NCI-H524 treated with DMSO at 0.1 percent for 48 hours (cell line): Measurements from ENCODE around the gene ZNF615.
"Not testable (repeated sequence)": the region's sequence is repeated elsewhere in the genome, so short reads cannot be mapped to it uniquely, and the experiment has no call there.

Source experiments
- DNase-seq: peaks from one replicate; lab custom pipeline; 2025; lab: John Stamatoyannopoulos, UW

Gene ZNF615

DNA sequence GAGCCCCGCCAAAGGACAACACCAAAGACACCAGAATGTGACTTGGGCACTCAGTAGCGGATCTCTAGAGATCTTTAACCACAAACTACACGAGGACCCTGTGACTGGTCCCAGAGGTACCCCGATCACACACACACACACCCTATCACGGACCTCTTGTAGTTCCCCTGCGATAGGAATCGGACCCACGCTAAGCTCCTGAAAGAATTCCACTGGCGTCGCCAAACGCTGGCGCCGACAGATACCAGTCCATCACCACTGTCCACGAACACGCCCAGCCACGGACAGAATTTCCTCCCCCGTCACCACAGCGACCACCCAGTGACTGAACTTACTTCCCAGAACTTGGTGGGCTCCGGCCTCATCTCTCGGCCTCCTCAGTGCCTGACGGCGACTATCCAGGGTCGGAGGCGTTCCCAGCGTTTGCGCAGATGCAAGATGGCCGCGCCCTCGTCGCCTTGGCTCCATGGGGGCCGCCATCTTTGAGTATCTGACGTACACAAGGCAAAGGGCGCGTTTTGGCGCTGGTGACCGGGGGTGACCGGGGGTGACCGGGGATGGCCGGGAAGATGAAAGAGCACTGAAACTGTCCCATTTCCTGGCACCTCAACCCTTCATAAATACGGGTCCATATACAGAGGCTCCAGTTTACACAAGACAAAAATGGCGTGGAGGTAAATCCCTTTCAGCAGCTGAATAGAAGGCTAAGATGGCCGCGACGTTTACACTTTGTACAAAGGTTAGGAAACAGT lies at the start of gene ZNF615:
TSS of gene ZNF615 (minus strand) at position 406 of the 752 bp plus-strand sequence. CDS start 4,500 bp downstream, outside the sequence.
- peak; percentile 46 for DNase-seq

DNA sequence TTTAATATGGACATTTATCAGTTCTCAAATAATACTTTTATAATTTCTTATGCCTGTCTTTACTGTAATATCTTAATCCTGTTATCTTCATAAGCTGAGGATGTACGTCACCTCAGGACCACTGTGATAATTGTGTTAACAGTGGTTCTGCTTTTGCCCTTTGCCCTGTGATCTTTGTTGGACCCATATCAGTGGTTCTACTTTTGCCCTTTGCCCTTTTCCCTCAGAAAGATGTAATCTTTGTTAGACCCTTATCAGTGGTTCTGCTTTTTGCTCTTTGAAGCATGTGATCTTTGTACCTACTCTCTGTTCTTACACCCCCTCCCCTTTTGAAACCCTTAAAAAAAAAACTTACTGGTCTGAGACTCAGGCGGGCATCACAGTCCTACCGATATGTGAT lies 48.5 kb upstream of the ZNF615 start:
- DNase-seq = not testable (repeated sequence)

DNA sequence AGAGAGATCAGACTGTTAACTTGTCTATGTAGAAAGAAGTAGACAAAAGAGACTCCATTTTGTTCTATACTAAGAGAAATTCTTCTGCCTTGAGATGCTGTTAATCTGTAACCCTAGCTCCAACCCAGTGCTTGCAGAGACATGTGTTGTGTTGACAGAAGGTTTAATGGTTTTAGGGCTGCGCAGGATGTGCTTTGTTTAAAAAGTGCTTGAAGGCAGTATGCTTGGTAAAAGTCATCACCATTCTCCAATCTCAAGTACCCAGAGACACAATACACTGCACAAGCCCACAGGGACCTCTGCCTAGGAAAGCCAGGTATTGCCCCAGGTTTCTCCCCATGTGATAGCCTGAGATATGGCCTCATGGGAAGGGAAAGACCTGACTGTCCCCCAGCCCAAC lies 43.7 kb upstream of the ZNF615 start:
- not testable (repeated sequence) for DNase-seq

GRCh38 chr19:52048555-52049501 lies 40.8 kb upstream of the ZNF615 start, which contains the start of gene ZNF432:
ZNF432 (minus strand) TSS chr19:52048838; CDS start chr19:52046868, 1,970 bp downstream.
- peak; percentile 36 for DNase-seq

DNA sequence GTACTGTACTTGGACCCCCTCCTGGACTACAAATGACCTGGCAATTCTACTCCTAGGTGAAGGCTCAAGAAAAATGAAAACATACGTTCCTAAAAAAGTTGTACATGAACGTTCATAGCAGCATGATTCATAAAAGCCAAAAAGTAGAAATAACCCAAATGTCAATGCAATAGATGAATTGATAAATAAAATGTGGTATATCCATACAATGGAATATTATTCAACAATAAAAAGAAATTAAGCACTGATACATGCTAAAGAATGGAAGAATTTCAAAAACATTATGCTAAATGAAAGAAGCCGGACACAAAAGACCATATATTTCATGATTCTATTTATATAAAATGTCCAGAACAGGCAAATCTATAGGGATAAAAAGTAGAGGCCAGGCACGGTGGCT lies 31.2 kb upstream of the ZNF615 start:
- DNase-seq = no peak

- DNase-seq = no peak
Measured at GRCh38 chr19:52034051-52034728, 26.2 kb upstream of the ZNF615 start.

- no peak for DNase-seq
Measured at GRCh38 chr19:52028780-52029123, 20.7 kb upstream of the ZNF615 start.

DNA sequence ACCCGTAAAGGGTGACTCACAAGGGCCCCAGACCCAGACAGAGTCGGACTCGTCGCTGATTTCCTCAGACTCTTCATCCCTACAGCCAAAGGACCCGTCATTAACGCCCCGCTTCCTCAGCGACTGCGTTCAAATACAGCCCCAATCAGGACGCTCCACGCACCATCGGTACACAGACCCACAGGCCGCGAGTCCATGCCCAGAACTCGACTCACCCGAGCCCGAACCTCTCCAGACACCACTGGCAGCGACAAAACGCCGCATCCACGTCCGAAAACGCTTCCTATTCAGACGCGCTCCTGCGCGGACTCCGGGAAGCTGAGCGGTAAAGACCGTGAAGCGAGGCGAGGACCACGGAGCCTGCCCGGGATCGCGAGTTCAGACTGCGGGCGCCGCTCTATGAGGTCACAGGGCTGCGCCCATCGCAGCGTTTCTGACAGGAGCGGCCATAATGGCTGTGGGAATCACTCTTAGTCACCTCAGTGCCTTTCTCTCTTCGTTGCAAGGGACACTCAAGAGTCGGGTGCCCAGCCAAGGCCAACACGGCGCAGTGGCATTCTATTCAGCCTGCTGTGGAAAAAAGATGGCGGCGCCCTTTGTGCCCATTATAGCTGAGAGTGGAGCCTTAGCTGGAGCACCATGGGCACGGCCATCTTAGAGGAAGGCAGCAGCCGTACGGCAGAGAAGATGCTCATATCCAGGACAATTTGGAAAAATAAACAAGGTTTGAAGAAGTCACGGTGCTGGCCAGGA lies 20.2 kb upstream of the ZNF615 start, which contains the start of gene ZNF614:
TSS of gene ZNF614 (minus strand) at position 353 of the 753 bp plus-strand sequence. CDS start 2,634 bp downstream, outside the sequence.
- peak; percentile 85 for DNase-seq

- DNase-seq = not testable (repeated sequence)
Measured at GRCh38 chr19:52026255-52026990, 18.4 kb upstream of the ZNF615 start.

DNA sequence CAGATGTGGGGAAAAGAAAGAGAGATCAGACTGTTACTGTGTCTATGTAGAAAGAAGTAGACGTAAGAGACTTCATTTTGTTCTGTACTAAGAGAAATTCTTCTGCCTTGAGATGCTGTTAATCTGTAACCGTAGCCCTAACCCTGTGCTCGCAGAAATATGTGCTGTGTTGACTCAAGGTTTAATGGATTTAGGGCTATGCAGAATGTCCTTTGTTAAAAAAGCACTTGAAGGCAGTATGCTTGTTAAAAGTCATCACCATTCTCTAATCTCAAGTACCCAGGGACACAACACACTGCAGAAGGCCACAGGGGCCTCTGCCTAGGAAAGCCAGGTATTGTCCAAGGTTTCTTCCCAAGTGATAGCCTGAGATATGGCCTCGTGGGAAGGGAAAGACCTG lies 16.5 kb upstream of the ZNF615 start:
- DNase-seq = not testable (repeated sequence)

DNA sequence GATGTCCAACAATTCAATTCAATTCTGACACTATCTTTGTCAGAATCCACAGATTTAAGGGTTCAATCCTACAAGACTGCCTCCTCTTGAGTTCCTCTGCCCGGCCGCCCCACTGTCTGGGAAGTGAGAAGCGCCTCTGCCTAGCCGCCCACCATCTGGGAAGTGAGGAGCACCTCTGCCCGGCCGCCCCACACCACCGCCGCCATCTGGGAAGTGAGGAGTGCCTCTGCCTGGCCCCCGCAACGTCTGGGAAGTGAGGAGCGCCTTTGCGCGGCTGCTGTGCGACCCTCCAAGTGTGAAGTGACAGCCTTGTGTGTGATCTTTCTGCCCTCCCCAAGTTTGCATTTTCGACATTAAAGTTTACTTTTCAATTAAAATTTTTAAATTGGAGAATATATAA lies 14.2 kb upstream of the ZNF615 start:
- DNase-seq = no peak

GRCh38 chr19:52020506-52020905 lies 12.5 kb upstream of the ZNF615 start:
- no peak for DNase-seq

DNA sequence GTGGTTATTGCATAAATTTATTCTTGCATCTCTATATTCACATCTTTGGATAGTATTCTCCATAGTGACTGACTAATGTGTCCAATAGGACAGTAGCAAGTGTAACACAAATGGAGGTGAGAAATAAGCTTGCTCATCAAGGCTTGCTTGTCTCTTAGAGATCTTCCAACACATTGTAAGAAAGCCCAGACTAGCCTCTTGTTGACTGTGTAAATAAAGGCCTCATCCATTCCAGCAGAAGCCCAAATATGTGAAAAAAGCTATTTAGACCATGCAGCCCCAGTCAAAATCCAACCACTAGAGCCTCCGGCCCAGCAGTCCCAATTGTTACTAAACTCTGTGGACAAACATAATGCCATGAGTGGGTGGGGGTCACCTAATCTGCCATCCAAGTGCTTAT lies 2.7 kb upstream of the ZNF615 start:
- DNase-seq = no peak

DNA sequence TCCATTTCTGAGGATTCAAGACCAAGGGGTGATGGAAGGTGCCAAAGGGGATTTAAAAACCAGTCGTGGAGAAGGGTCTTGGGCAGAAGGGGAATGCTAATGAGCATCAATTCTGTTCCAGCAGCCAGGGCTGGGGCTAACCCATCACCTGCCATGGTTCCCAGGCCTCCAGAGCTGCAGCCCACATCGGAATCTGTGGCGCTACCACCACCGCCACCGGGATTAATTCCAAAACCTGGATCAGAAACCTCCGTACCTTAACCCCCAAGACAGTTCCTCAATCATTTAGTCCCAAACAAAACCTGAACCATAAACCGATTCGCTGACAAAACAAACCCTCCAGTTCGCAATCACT lies 583 bp downstream of the ZNF615 start:
- DNase-seq = no peak

DNA sequence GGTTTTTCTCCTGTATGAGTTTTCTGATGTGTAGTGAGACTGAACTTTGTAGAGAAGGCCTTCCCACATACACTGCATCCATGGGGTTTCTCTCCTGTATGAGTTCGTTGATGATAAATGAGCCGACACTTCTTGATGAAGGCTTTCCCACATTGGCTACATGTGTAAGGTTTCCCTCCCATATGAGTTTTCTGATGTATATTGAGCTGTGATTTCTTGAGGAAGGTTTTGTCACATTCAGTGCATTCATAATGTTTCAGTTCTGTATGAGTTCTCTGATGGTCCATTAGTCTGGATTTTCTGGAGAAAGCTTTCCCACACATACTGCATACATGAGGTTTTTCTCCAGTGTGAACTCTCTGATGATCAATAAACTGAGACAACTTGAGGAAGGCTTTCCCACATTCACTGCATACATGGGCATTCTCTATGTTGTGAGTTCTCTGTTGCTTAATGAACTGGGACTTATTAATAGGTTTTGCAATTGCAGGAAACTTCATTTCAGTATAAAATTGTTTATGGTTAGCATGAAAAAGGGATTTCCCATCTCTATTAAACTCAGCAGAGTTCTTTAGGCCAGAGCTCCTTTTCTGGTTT lies 13.9 kb downstream of the ZNF615 start:
- no peak for DNase-seq

DNA sequence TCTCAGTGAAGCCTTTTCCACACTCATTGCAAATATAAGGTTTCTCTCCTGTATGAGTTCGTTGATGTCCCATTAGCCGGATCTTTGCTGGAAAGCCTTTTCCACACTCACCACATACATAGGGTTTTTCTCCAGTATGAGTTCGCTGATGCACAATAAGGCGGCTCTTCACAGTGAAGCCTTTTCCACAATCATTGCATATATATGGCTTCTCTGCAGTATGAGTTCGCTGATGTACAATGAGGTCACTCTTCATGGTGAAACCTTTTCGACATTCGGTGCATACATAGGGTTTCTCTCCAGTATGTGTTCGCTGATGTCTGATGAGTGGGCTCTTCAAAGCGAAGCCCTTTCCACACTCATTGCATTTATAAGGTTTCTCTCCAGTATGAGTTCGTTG lies 14.6 kb downstream of the ZNF615 start:
- no peak for DNase-seq

DNA sequence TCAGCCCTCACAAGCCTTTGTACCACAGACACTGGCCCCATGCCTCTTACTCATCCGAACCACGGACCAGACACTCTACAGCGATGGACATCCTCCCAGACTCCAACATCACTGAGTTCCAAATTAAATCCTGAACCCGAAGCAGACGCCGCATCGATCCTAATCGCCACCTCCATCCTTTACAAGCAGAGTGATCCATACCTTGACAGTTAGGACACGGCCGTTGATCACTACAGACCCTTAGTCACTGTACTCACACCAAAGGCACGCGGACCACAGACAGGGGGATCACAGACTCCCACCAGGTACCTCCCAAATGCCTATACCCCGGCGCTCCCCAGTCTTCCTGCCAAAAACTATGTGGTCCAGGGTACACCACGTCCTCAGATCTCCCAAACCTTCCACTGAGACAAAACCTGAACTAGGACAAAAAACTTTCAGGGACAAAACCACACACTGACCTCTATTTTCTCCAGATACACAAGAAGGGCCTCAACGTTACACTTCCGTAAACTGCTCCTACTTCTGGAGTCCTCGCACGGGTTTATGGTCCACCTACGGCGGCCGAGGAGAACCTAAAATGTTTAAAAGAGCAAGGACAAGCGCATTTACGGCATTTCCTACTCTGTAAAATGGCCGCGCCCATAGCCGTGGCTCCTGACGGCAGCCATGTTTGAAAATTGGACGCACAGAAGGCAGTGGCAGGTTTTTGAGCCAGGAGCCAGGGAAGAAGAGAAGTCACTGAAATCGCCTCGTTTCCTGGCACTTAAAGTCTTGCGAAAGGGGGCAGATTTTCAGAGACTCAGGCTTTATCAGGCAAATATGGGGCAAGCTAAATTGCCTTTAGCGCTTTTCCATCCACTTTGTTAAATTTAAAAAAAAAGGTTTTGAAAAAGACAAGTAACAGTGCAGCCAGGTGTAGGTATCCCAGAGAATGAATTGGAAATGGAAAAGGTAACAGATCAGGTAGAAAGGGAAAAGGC lies 21.4 kb downstream of the ZNF615 start, which contains the start of gene ZNF350:
TSS of gene ZNF350 (minus strand) at position 532 of the 983 bp plus-strand sequence. CDS start 12,480 bp downstream, outside the sequence.
- peak; percentile 85 for DNase-seq

- no peak for DNase-seq
Measured at GRCh38 chr19:51983361-51983760, 24.6 kb downstream of the ZNF615 start.

DNA sequence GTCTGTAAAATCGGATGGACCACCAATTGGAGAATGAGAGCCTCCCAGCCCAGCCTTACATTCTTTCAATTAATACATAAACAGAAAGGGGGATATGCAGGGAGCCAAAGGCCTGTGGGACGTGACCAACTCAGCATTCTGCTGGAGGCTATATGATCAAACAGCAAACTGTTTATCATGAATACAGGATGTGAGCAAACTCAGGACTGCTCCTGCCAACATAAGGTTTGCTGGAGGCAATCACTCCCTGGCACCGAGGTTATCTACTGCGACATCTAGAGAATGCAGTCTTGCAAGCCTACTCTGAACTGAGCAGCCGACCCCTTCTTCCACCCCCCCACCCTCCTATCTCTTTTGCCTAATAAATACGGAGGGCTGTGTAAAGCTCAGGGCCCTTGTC lies 27.1 kb downstream of the ZNF615 start:
- not testable (repeated sequence) for DNase-seq
